GM20000 (cell line): ENCODE results near the gene PARM1.

Experiments used
- DNase-seq: peaks from one replicate; pipeline ENCODE4 v3.0.0; 2012; ENCODE audit warnings: low spot score
- CTCF ChIP-seq: IDR thresholded peaks from 2 replicates; pipeline ENCODE4 v1.5.1; 2012; ENCODE audit warnings: mild to moderate bottlenecking, control low read depth; ENCODE audit errors: extremely low read depth, missing control alignments

The PARM1 gene

GRCh38 chr4:74932832-74933561 lies at the start of gene PARM1:
TSS of gene PARM1 (plus strand) at chr4:74933116. CDS start at chr4:74933328, 212 bp downstream.
- peak; percentile 74 for TF ChIP-seq CTCF
- DNase-seq = peak; percentile 87

- TF ChIP-seq CTCF = no peak
- DNase-seq = no peak
These were observed 48.6 kb upstream of the PARM1 start for GRCh38 chr4:74884266-74884665.

- no peak for DNase-seq
- no peak for TF ChIP-seq CTCF
These were observed 46.4 kb upstream of the PARM1 start for GRCh38 chr4:74886484-74886883.

GRCh38 chr4:74890341-74890740 lies 42.6 kb upstream of the PARM1 start:
- no peak for DNase-seq
- no peak for TF ChIP-seq CTCF

- TF ChIP-seq CTCF = no peak
- DNase-seq = no peak
These were observed 41.9 kb upstream of the PARM1 start for GRCh38 chr4:74891037-74891436.

GRCh38 chr4:74893171-74893570 lies 39.7 kb upstream of the PARM1 start:
- no peak for TF ChIP-seq CTCF

GRCh38 chr4:74896595-74896994 lies 36.3 kb upstream of the PARM1 start:
- no peak for TF ChIP-seq CTCF
- DNase-seq = no peak

More at GRCh38 chr4:74893171-74893570, 39.7 kb upstream of the PARM1 start:
- no peak for DNase-seq
